HepG2 (cell line): ENCODE data around the gene COPS7B. TPM values are rescaled to one million over a fixed set of nuclear protein-coding genes. Genes with fewer than 3 reads are reported as not detected.

Source experiments
- BCLAF1 ChIP-seq: fragments of 450-650 bp; IDR thresholded peaks from 2 replicates; pipeline ENCODE4 v1.6.1; 2017; ENCODE audit warnings: mild to moderate bottlenecking
- MAFG ChIP-seq: sonication (generic); formaldehyde crosslinking; IDR thresholded peaks from 2 replicates; pipeline ENCODE4 v1.5.1; 2020; ENCODE audit warnings: mild to moderate bottlenecking, missing genetic modification reagents
- ZMYM2 ChIP-seq: sonication (generic); formaldehyde crosslinking; IDR thresholded peaks from 2 replicates; pipeline ENCODE4 v1.8.0; 2022; ENCODE audit warnings: mild to moderate bottlenecking, missing genetic modification reagents
- ZNF205 ChIP-seq: IDR thresholded peaks from 2 replicates; pipeline ENCODE4 v1.6.1; 2018; ENCODE audit warnings: missing biosample characterization, missing genetic modification reagents
- polyA plus RNA-seq, 8 experiments: library from polyadenylated mRNA; depleted of rRNA in 3 of 8; stranded (reverse) in 7 of 8; unstranded in 1 of 8; fragments of >200 nt; fragmentation: Illumina TruSeq in 4 of 8; extraction: Trizol in 4 of 8; gene quantifications; 2 replicates each; pipeline versions ENCODE4 v1.2.1 to v1.2.3, GENCODE V29; 2011 to 2016; ENCODE audit warnings: low read depth in 4 of 8, missing spikeins in 1 of 8, mixed read lengths in 1 of 8; ENCODE audit not compliant: insufficient read depth in 1 of 8
- total RNA-seq, 5 experiments: library from RNA; depleted of rRNA; stranded (reverse); fragments of >200 nt; fragmentation: Illumina TruSeq; extraction: Trizol; gene quantifications; 2 replicates each; pipeline ENCODE4 v1.2.3, GENCODE V29; 2016; ENCODE audit warnings: low read depth in 1 of 5
- TF ChIP-seq, protein P1 (sequence below): IDR thresholded peaks from 2 replicates; pipeline ENCODE4 v1.6.1; 2012; ENCODE audit warnings: low read depth, low read length, improper control_type of control experiment
- TF ChIP-seq, protein P2 (sequence below): sonication (generic); formaldehyde crosslinking; IDR thresholded peaks from 2 replicates; pipeline ENCODE4 v1.4.0; 2020; ENCODE audit warnings: missing genetic modification reagents

The COPS7B gene
- total and polyA plus RNA-seq, 2 of the 13 experiments (the other 11 are each of a cell fraction or from before 2014, with no cell fraction given), result 30.6 to 62.7 TPM

- no peak for TF ChIP-seq BCLAF1
- TF ChIP-seq ZMYM2 (CRISPR knock-in tag), result no peak
- TF ChIP-seq, protein P1, sequence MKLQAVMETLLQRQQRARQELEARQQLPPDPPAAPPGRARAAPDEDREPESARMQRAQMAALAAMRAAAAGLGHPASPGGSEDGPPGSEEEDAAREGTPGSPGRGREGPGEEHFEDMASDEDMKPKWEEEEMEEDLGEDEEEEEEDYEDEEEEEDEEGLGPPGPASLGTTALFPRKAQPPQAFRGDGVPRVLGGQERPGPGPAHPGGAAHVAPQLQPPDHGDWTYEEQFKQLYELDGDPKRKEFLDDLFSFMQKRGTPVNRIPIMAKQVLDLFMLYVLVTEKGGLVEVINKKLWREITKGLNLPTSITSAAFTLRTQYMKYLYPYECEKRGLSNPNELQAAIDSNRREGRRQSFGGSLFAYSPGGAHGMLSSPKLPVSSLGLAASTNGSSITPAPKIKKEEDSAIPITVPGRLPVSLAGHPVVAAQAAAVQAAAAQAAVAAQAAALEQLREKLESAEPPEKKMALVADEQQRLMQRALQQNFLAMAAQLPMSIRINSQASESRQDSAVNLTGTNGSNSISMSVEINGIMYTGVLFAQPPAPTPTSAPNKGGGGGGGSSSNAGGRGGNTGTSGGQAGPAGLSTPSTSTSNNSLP, result no peak
- TF ChIP-seq, protein P2, sequence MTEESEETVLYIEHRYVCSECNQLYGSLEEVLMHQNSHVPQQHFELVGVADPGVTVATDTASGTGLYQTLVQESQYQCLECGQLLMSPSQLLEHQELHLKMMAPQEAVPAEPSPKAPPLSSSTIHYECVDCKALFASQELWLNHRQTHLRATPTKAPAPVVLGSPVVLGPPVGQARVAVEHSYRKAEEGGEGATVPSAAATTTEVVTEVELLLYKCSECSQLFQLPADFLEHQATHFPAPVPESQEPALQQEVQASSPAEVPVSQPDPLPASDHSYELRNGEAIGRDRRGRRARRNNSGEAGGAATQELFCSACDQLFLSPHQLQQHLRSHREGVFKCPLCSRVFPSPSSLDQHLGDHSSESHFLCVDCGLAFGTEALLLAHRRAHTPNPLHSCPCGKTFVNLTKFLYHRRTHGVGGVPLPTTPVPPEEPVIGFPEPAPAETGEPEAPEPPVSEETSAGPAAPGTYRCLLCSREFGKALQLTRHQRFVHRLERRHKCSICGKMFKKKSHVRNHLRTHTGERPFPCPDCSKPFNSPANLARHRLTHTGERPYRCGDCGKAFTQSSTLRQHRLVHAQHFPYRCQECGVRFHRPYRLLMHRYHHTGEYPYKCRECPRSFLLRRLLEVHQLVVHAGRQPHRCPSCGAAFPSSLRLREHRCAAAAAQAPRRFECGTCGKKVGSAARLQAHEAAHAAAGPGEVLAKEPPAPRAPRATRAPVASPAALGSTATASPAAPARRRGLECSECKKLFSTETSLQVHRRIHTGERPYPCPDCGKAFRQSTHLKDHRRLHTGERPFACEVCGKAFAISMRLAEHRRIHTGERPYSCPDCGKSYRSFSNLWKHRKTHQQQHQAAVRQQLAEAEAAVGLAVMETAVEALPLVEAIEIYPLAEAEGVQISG (CRISPR knock-in tag), result no peak
- TF ChIP-seq MAFG, result no peak
- no peak for TF ChIP-seq ZNF205 (CRISPR knock-in tag)
- TF ChIP-seq, all 625 proteins: peak for 0
Measured at GRCh38 chr2:231764760-231765159, 21.5 kb upstream of the COPS7B start (continued).
